OCI-LY7 (cell line): ENCODE data around the gene PDE6G.

Experiments
- EZH2phosphoT487 ChIP-seq: fragments of 200-600 bp; sonication (generic); IDR thresholded peaks from 2 replicates; pipeline ENCODE4 v1.6.1; 2018; ENCODE audit warnings: low read depth, borderline replicate concordance, mild to moderate bottlenecking, mixed run types, antibody characterized with exemption, low read length, moderate library complexity, mixed read lengths
- TF ChIP-seq, protein P1 (sequence below): fragments of 200-600 bp; sonication (generic); conservative IDR thresholded peaks from 2 replicates; pipeline ENCODE4 v1.5.1; 2014; ENCODE audit warnings: mild to moderate bottlenecking, antibody characterized with exemption, low read length, moderate library complexity, mixed read lengths

DNA sequence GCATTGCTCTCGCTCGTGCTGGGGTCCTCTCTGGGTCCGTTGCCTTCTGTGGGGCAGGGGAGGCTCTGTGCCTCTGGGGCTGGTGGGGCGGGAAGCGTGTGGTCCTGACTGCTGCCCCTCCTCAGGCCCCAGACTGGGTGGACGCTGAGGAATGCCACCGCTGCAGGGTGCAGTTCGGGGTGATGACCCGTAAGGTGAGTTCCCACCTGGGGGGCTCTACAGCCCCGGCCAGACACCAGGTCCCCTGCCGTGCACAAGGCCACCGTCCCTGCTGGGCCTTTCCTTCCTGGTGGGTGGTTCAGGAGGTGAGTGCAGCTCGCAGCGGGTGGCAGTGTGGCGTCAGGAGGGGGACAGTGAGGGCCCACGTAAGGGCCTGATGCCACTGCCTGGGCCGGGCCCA is 34.2 kb upstream of the PDE6G start:
- TF ChIP-seq, protein P1, sequence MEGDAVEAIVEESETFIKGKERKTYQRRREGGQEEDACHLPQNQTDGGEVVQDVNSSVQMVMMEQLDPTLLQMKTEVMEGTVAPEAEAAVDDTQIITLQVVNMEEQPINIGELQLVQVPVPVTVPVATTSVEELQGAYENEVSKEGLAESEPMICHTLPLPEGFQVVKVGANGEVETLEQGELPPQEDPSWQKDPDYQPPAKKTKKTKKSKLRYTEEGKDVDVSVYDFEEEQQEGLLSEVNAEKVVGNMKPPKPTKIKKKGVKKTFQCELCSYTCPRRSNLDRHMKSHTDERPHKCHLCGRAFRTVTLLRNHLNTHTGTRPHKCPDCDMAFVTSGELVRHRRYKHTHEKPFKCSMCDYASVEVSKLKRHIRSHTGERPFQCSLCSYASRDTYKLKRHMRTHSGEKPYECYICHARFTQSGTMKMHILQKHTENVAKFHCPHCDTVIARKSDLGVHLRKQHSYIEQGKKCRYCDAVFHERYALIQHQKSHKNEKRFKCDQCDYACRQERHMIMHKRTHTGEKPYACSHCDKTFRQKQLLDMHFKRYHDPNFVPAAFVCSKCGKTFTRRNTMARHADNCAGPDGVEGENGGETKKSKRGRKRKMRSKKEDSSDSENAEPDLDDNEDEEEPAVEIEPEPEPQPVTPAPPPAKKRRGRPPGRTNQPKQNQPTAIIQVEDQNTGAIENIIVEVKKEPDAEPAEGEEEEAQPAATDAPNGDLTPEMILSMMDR, result no peak
- TF ChIP-seq EZH2phosphoT487, result no peak
